Loucy (cell line): Measurements from ENCODE around the gene USP19.

Experiments used
- H2AFZ ChIP-seq: fragments of 200-600 bp; sonication (generic); 2 replicates; pipeline ENCODE4 v1.6.0; 2016; ENCODE audit warnings: antibody characterized with exemption, mild to moderate bottlenecking, low read length, moderate library complexity
- H3F3A ChIP-seq: fragments of 200-600 bp; 2 replicates; pipeline ENCODE4 v1.6.0; 2016; ENCODE audit warnings: antibody characterized with exemption, low read depth, mild to moderate bottlenecking
- H3K27me3 ChIP-seq: fragments of 200-600 bp; sonication (generic); 2 replicates; pipeline ENCODE4 v1.6.1; 2014; ENCODE audit warnings: low read length, mild to moderate bottlenecking; ENCODE audit not compliant: insufficient read depth, poor library complexity, severe bottlenecking
- H3K36me3 ChIP-seq: fragments of 200-600 bp; sonication (generic); 2 replicates; pipeline ENCODE4 v1.6.1; 2016; ENCODE audit warnings: low read length; ENCODE audit not compliant: insufficient read depth
- H3K4me1 ChIP-seq: fragments of 200-600 bp; sonication (generic); 2 replicates; pipeline ENCODE4 v1.5.1; 2014; ENCODE audit warnings: low read length, mild to moderate bottlenecking; ENCODE audit not compliant: insufficient read depth, poor library complexity, severe bottlenecking
- H3K4me2 ChIP-seq: fragments of 200-600 bp; sonication (generic); 2 replicates; pipeline ENCODE4 v1.6.0; 2014; ENCODE audit warnings: antibody characterized with exemption, low read length, low read depth, mild to moderate bottlenecking; ENCODE audit not compliant: poor library complexity, severe bottlenecking
- H3K4me3 ChIP-seq: fragments of 200-600 bp; sonication (generic); 2 replicates; pipeline ENCODE4 v1.5.1; 2014; ENCODE audit warnings: low read length, mild to moderate bottlenecking, mixed read lengths; ENCODE audit not compliant: poor library complexity, severe bottlenecking
- H3K79me2 ChIP-seq: fragments of 200-600 bp; sonication (generic); 2 replicates; pipeline ENCODE4 v1.6.1; 2014; ENCODE audit warnings: low read length; ENCODE audit not compliant: insufficient read depth
- H3K9ac ChIP-seq: fragments of 200-600 bp; sonication (generic); 2 replicates; pipeline ENCODE4 v1.6.0; 2014; ENCODE audit warnings: mild to moderate bottlenecking, low read depth, low read length, moderate library complexity; ENCODE audit not compliant: poor library complexity, severe bottlenecking
- H3K9me2 ChIP-seq: fragments of 200-600 bp; sonication (generic); replicated peaks from 2 replicates; pipeline ENCODE4 v1.6.1; 2016; ENCODE audit warnings: low read depth, low read length, mixed read lengths
- H3K9me3 ChIP-seq: fragments of 200-600 bp; sonication (generic); 2 replicates; pipeline ENCODE4 v1.6.1; 2014; ENCODE audit warnings: mild to moderate bottlenecking, antibody characterized with exemption, low read length, low read depth; ENCODE audit not compliant: insufficient read depth
- H4K20me1 ChIP-seq: fragments of 200-600 bp; sonication (generic); 2 replicates; pipeline ENCODE4 v1.6.0; 2014; ENCODE audit warnings: antibody characterized with exemption, low read length, mild to moderate bottlenecking; ENCODE audit not compliant: insufficient read depth, poor library complexity, severe bottlenecking
- CTCF ChIP-seq: fragments of 200-600 bp; sonication (generic); conservative IDR thresholded peaks from 2 replicates; pipeline ENCODE4 v1.5.1; 2014; ENCODE audit warnings: mild to moderate bottlenecking, antibody characterized with exemption, low read length
- EZH2phosphoT487 ChIP-seq: fragments of 200-600 bp; IDR thresholded peaks from 2 replicates; pipeline ENCODE4 v1.6.1; 2018; ENCODE audit warnings: antibody characterized with exemption, mild to moderate bottlenecking, moderate library complexity, borderline replicate concordance

Gene USP19

GRCh38 chr3:49164983-49165720 is 44.5 kb upstream of the USP19 start:
- peak overlapping the region; percentile 94 for H3K4me3 ChIP-seq
- H3K36me3 ChIP-seq: peaks cover 6% of the 10 kb centered on the region; the same call in 1 of the 2 replicates
- H3K4me1 ChIP-seq: peaks cover 17% of the 10 kb centered on the region
- H3K9me2 ChIP-seq: no peaks in the 10 kb centered on the region
- TF ChIP-seq EZH2phosphoT487: no peak
- TF ChIP-seq CTCF: no peak
- peaks cover 22% of the 10 kb centered on the region for H3K79me2 ChIP-seq
- H3K27me3 ChIP-seq: peaks cover 37% of the 10 kb centered on the region
- H2AFZ ChIP-seq: no peak overlapping the region
- no peaks in the 10 kb centered on the region for H4K20me1 ChIP-seq
- H3K9me3 ChIP-seq: no peaks in the 10 kb centered on the region
- H3K4me2 ChIP-seq: peak overlapping the region; percentile 96
- H3K9ac ChIP-seq: peak overlapping the region; percentile 84
- no peaks in the 10 kb centered on the region for H3F3A ChIP-seq

- H3K9me3 ChIP-seq: no peaks in the 10 kb centered on the region
- no peak overlapping the region for H3K9ac ChIP-seq
- H3F3A ChIP-seq: no peaks in the 10 kb centered on the region
- H3K4me2 ChIP-seq: no peak overlapping the region
- H2AFZ ChIP-seq: no peak overlapping the region
- no peak for TF ChIP-seq CTCF
- TF ChIP-seq EZH2phosphoT487: no peak
- H4K20me1 ChIP-seq: no peaks in the 10 kb centered on the region
- no peaks in the 10 kb centered on the region for H3K9me2 ChIP-seq
- peaks cover 17% of the 10 kb centered on the region for H3K4me1 ChIP-seq
- peaks cover 21% of the 10 kb centered on the region for H3K27me3 ChIP-seq
- no peak overlapping the region for H3K4me3 ChIP-seq
- H3K36me3 ChIP-seq: peaks cover 6% of the 10 kb centered on the region; the same call in 1 of the 2 replicates
- peaks cover 22% of the 10 kb centered on the region for H3K79me2 ChIP-seq
Observed at GRCh38 chr3:49163609-49164008, 43.0 kb upstream of the USP19 start.

GRCh38 chr3:49162751-49163419 is 42.3 kb upstream of the USP19 start:
- no peaks in the 10 kb centered on the region for H3K9me3 ChIP-seq
- no peak for TF ChIP-seq EZH2phosphoT487
- no peak for TF ChIP-seq CTCF
- peaks cover 22% of the 10 kb centered on the region for H3K79me2 ChIP-seq
- no peaks in the 10 kb centered on the region for H3K9me2 ChIP-seq
- H3K27me3 ChIP-seq: peaks cover 14% of the 10 kb centered on the region
- H3F3A ChIP-seq: no peaks in the 10 kb centered on the region
- no peak overlapping the region for H2AFZ ChIP-seq
- no peak overlapping the region for H3K4me2 ChIP-seq
- H3K4me3 ChIP-seq: no peak overlapping the region
- H3K9ac ChIP-seq: no peak overlapping the region
- peaks cover 17% of the 10 kb centered on the region for H3K4me1 ChIP-seq
- H3K36me3 ChIP-seq: peaks cover 6% of the 10 kb centered on the region; the same call in 1 of the 2 replicates
- no peaks in the 10 kb centered on the region for H4K20me1 ChIP-seq
